Measurements from ENCODE around the gene GRAMD2B. TPM values are rescaled to one million over a fixed set of nuclear protein-coding genes. Genes with fewer than 3 reads are reported as not detected.
"Not testable (repeated sequence)": the region's sequence is repeated elsewhere in the genome, so short reads cannot be mapped to it uniquely, and the experiment has no call there.

The GRAMD2B gene
- polyA plus RNA-seq, 3 donors: 21.3 to 25.9 (median 25.2) TPM

GRCh38 chr5:126403876-126404275 is 19.3 kb upstream of the GRAMD2B start:
- no peak for DNase-seq (ENCODE audit: low read depth in 3 of 3, low spot score in 2 of 3)

- DNase-seq (ENCODE audit: low read depth in 3 of 3, low spot score in 2 of 3): no peak
These were observed 12.6 kb upstream of the GRAMD2B start for GRCh38 chr5:126410623-126411022.

GRCh38 chr5:126413856-126414255 is 9.4 kb upstream of the GRAMD2B start:
- DNase-seq (ENCODE audit: low read depth in 3 of 3, low spot score in 2 of 3): no peak

GRCh38 chr5:126414874-126415502 is 8.2 kb upstream of the GRAMD2B start:
- DNase-seq (ENCODE audit: low read depth in 3 of 3, low spot score in 2 of 3): peak in 1 of 3 donors; percentile 23

GRCh38 chr5:126415789-126416188 is 7.4 kb upstream of the GRAMD2B start:
- no peak for DNase-seq (ENCODE audit: low read depth in 3 of 3, low spot score in 2 of 3)

GRCh38 chr5:126416266-126416925 is 6.8 kb upstream of the GRAMD2B start:
- DNase-seq (ENCODE audit: low read depth in 3 of 3, low spot score in 2 of 3): no peak

- no peak for DNase-seq (ENCODE audit: low read depth in 3 of 3, low spot score in 2 of 3)
These were observed 6.0 kb upstream of the GRAMD2B start for GRCh38 chr5:126417178-126417577.

GRCh38 chr5:126419102-126419501 is 4.1 kb upstream of the GRAMD2B start:
- no peak for DNase-seq (ENCODE audit: low read depth in 3 of 3, low spot score in 2 of 3)

- DNase-seq (ENCODE audit: low read depth in 3 of 3, low spot score in 2 of 3): no peak
These were observed 5.2 kb downstream of the GRAMD2B start for GRCh38 chr5:126428421-126428820.

GRCh38 chr5:126430631-126431030 is 7.4 kb downstream of the GRAMD2B start:
- DNase-seq (ENCODE audit: low read depth in 3 of 3, low spot score in 2 of 3): no peak

GRCh38 chr5:126433701-126434100 is 10.5 kb downstream of the GRAMD2B start:
- no peak for DNase-seq (ENCODE audit: low read depth in 3 of 3, low spot score in 2 of 3)

- DNase-seq (ENCODE audit: low read depth in 3 of 3, low spot score in 2 of 3): no peak
These were observed 12.1 kb downstream of the GRAMD2B start for GRCh38 chr5:126435261-126435660.

- no peak for DNase-seq (ENCODE audit: low read depth in 3 of 3, low spot score in 2 of 3)
These were observed 12.5 kb downstream of the GRAMD2B start for GRCh38 chr5:126435714-126436113.

GRCh38 chr5:126437721-126438120 is 14.5 kb downstream of the GRAMD2B start:
- DNase-seq (ENCODE audit: low read depth in 3 of 3, low spot score in 2 of 3): no peak

GRCh38 chr5:126438267-126438666 is 15.1 kb downstream of the GRAMD2B start:
- no peak for DNase-seq (ENCODE audit: low read depth in 3 of 3, low spot score in 2 of 3)

- no peak for DNase-seq (ENCODE audit: low read depth in 3 of 3, low spot score in 2 of 3)
These were observed 15.7 kb downstream of the GRAMD2B start for GRCh38 chr5:126438868-126439267.

- DNase-seq (ENCODE audit: low read depth in 3 of 3, low spot score in 2 of 3): not testable (repeated sequence)
These were observed 16.5 kb downstream of the GRAMD2B start for GRCh38 chr5:126439724-126440123.

- no peak for DNase-seq (ENCODE audit: low read depth in 3 of 3, low spot score in 2 of 3)
These were observed 18.0 kb downstream of the GRAMD2B start for GRCh38 chr5:126441230-126441629.

GRCh38 chr5:126443374-126443851 is 20.2 kb downstream of the GRAMD2B start:
- DNase-seq (ENCODE audit: low read depth in 3 of 3, low spot score in 2 of 3): no peak

- DNase-seq (ENCODE audit: low read depth in 3 of 3, low spot score in 2 of 3): no peak
These were observed 20.9 kb downstream of the GRAMD2B start for GRCh38 chr5:126444137-126444536.

GRCh38 chr5:126445502-126446174 is 22.4 kb downstream of the GRAMD2B start:
- DNase-seq (ENCODE audit: low read depth in 3 of 3, low spot score in 2 of 3): no peak
